Lower leg skin (tissue), 3 donors: ENCODE measurements around the gene SMARCAD1.

Experiments
- CTCF ChIP-seq, 3 donors: fragments of 450-650 bp; IDR thresholded peaks; one replicate each; pipeline ENCODE4 v1.5.1; 2016; ENCODE audit warnings: antibody characterized with exemption in 3 of 3, mild to moderate bottlenecking in 3 of 3, moderate library complexity in 2 of 3
- POLR2A ChIP-seq, 2 donors: fragments of 450-650 bp; IDR thresholded peaks; one replicate each; pipeline ENCODE4 v1.6.1; 2016 to 2017; ENCODE audit warnings: antibody characterized with exemption in 2 of 2, mild to moderate bottlenecking in 1 of 2, moderate library complexity in 1 of 2

- TF ChIP-seq CTCF (IDR thresholded peaks at IDR 0.05) (no peak), POLR2A (IDR thresholded peaks at IDR 0.05) (no peak)
Observed at GRCh38 chr4:94226763-94227162, 19.1 kb downstream of the SMARCAD1 start.
